T-cell (primary cell): ENCODE results near the gene SLC22A14. TPM values are rescaled to one million over a fixed set of nuclear protein-coding genes. Genes with fewer than 3 reads are reported as not detected.
A peak's percentile ranks its signal among the peaks of the same experiment; 100 is the strongest.
"Not testable (repeated sequence)": the region's sequence is repeated elsewhere in the genome, so short reads cannot be mapped to it uniquely, and the experiment has no call there.

ENCODE experiments used
- ATAC-seq, 4 experiments: fragments of 200-7000 bp in 3 of 4; fragments of 150-1000 bp in 1 of 4; cut with Tn5 transposase; replicated peaks in 1 of 4; 1 replicate in 3 of 4; 2 replicates in 1 of 4; pipeline ENCODE4 v1.10.0; 2021; ENCODE audit warnings: moderate library complexity in 3 of 4, mild to moderate bottlenecking in 2 of 4, moderate number of reproducible peaks in 1 of 4
- CTCF ChIA-PET, 2 donors: fragments of 300-600 bp; sonication (Branson Sonifier 250); formaldehyde crosslinking; loops; one replicate each; lab custom pipeline; 2022; ENCODE audit warnings: antibody characterized with exemption in 2 of 2; lab: Charles Lee
- POLR2A ChIA-PET, 2 donors: fragments of 300-600 bp; sonication (Branson Sonifier 250); formaldehyde crosslinking; loops; one replicate each; lab custom pipeline; 2022; ENCODE audit warnings: antibody characterized with exemption in 2 of 2; lab: Charles Lee
- DNase-seq, 35 experiments: peaks; one replicate each; pipeline versions ENCODE4 v3.0.0 to v3.0.0-alpha.2; 2013 to 2023
- H3K27ac ChIP-seq: one replicate; pipeline ENCODE4 v1.5.1; 2013; ENCODE audit warnings: low read length
- H3K27me3 ChIP-seq, 2 experiments: replicated peaks in 1 of 2; 1 replicate in 1 of 2; 2 replicates in 1 of 2; pipeline versions ENCODE4 v1.6.1 to v1.7.0; 2013; ENCODE audit warnings: low read length in 1 of 2, mixed read lengths in 1 of 2; ENCODE audit not compliant: control insufficient read depth in 2 of 2, insufficient read depth in 2 of 2; ENCODE audit errors: extremely low read depth in 1 of 2
- H3K36me3 ChIP-seq, 2 donors: 1 replicate in 1 of 2; 2 replicates in 1 of 2; pipeline versions ENCODE4 v1.6.1 to v1.7.0; 2013; ENCODE audit warnings: low read length in 1 of 2; ENCODE audit not compliant: control insufficient read depth in 2 of 2, insufficient read depth in 1 of 2; ENCODE audit errors: extremely low read depth in 1 of 2
- H3K4me1 ChIP-seq, 2 experiments: 1 replicate in 1 of 2; 2 replicates in 1 of 2; pipeline versions ENCODE4 v1.6.1 to v1.7.0; 2013; ENCODE audit warnings: low read length in 2 of 2, mixed read lengths in 1 of 2; ENCODE audit not compliant: insufficient read depth in 2 of 2, control insufficient read depth in 1 of 2; ENCODE audit errors: extremely low read depth in 1 of 2
- H3K4me3 ChIP-seq, 2 donors: 1 replicate in 1 of 2; 2 replicates in 1 of 2; pipeline versions ENCODE4 v1.5.1 to v1.7.0; 2013; ENCODE audit warnings: mild to moderate bottlenecking in 2 of 2, low read length in 1 of 2, moderate library complexity in 1 of 2; ENCODE audit not compliant: control insufficient read depth in 1 of 2; ENCODE audit errors: extremely low read depth in 1 of 2
- H3K9me3 ChIP-seq: 2 replicates; pipeline ENCODE4 v1.7.0; 2013
- H3K27ac Mint-ChIP-seq, 2 donors: one replicate each; pipeline ENCODE4 v1.8.0; 2020 to 2021; ENCODE audit warnings: mild to moderate bottlenecking in 2 of 2, mixed read lengths in 2 of 2
- H3K27me3 Mint-ChIP-seq, 2 donors: one replicate each; pipeline ENCODE4 v1.8.0; 2021 to 2022; ENCODE audit warnings: mixed read lengths in 2 of 2
- H3K36me3 Mint-ChIP-seq: one replicate; pipeline ENCODE4 v1.8.0; 2021; ENCODE audit warnings: mixed read lengths
- H3K4me1 Mint-ChIP-seq, 3 donors: one replicate each; pipeline ENCODE4 v1.8.0; 2020 to 2022; ENCODE audit warnings: mixed read lengths in 3 of 3, mild to moderate bottlenecking in 1 of 3
- H3K4me3 Mint-ChIP-seq, 3 donors: one replicate each; pipeline ENCODE4 v1.8.0; 2020 to 2022; ENCODE audit warnings: mild to moderate bottlenecking in 3 of 3, mixed read lengths in 3 of 3, moderate library complexity in 3 of 3
- H3K9me3 Mint-ChIP-seq, 3 donors: one replicate each; pipeline ENCODE4 v1.8.0; 2020 to 2022; ENCODE audit warnings: mixed read lengths in 3 of 3
- WGBS: methylation state at CpG from one replicate; pipeline ENCODE4 v1.1.5; 2013; ENCODE audit warnings: missing lambda C conversion rate; ENCODE audit not compliant: insufficient coverage; 5-methylcytosine and 5-hydroxymethylcytosine counted together
- total RNA-seq, 35 experiments: library from RNA in 6 of 35; stranded (reverse) in 6 of 35; fragments of 120-200 nt in 1 of 35; gene quantifications; one replicate each; pipeline versions ENCODE4 v1.2.1 to v1.2.4 and lab custom pipeline; 2013 to 2026

Gene SLC22A14
- total RNA-seq, 5 donors from 2014 or later (not counting 1 experiment from before 2014, with no cell fraction given): 0.10 TPM; not detected in 4

DNA sequence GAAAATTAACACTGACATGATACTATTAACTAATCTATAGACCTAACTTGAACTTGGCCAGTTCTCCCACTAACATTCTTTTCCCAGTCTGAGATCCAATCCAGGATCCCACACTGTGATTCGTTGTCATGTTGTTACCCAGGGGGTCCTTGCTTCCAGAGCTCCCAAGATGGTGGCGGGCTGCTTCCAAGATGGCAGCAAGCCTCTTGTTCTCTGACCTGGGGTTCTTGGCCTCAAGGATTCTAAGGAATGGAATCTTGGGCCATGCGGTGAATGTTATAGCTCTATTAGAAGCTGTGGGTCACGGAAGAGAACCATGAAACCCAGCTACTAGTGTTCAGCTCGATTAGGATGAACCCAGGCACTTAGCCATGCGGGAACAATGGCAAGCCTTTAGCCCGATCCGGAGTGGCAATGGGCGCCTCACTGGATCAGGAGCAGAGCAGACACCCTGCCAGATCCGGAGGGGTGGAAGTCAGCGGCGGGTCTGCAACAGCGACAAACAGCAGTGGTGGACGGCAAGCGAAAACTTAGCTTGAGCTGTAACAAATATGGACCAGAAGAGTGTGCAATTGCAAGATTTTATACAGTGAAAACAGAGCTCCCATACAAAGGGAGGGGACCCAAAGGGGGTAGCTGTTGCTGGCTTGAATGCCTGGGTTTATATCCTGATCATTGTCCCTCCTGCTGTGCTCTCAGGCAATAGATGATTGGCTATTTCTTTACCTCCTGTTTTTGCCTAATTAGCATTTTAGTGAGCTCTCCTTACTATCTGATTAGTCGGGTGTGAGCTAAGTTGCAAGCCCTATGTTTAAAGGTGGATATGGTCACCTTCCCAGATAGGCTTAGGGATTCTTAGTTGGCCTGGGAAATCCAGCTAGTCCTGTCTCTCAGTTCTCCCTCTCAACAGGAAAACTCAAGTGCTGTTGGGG lies 7.5 kb downstream of the SLC22A14 start:
- H3K27ac Mint-ChIP-seq, H3K4me3 ChIP-seq, H3K27ac ChIP-seq, DNase-seq, H3K4me1 ChIP-seq, ATAC-seq, H3K9me3 Mint-ChIP-seq, POLR2A ChIA-PET, H3K36me3 ChIP-seq, H3K4me1 Mint-ChIP-seq, H3K36me3 Mint-ChIP-seq, H3K9me3 ChIP-seq, H3K27me3 ChIP-seq, H3K27me3 Mint-ChIP-seq: not testable (repeated sequence)
- peak overlapping the region in 1 of 3 donors; percentile 22 for H3K4me3 Mint-ChIP-seq
- CTCF ChIA-PET: interaction anchor here in 1 of 2 donors (0.5 kb wide), 1 partner anchor 42 kb away, joined by 8 read pairs; no protein-coding TSS in a partner anchor
- 87% methylated on average over 12 of the region's 16 CpGs for WGBS

DNA sequence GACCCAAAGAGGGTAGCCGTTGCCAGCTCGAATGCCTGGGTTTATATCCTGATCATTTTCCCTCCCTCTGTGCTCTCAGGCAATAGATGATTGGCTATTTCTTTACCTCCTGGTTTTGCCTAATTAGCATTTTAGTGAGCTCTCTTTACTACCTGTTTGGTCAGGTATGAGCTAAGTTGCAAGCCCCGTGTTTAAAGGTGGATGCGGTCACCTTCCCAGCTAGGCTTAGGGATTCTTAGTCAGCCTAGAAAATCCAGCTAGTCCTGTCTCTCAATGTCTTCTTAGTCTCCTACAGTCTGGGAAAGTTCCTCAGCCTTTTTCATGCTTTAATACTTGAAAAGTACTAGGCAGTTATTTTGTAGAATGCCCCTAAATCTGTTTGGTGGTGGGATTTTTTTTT lies 15.0 kb downstream of the SLC22A14 start:
- H3K36me3 ChIP-seq, H3K4me1 Mint-ChIP-seq, H3K27ac ChIP-seq, ATAC-seq, H3K4me3 ChIP-seq, POLR2A ChIA-PET, H3K27me3 ChIP-seq, H3K4me1 ChIP-seq, H3K36me3 Mint-ChIP-seq, H3K9me3 Mint-ChIP-seq, H3K27me3 Mint-ChIP-seq, H3K4me3 Mint-ChIP-seq, DNase-seq, H3K9me3 ChIP-seq, H3K27ac Mint-ChIP-seq: not testable (repeated sequence)
- CTCF ChIA-PET: interaction anchor here in 1 of 2 donors (1.4 kb wide), 1 partner anchor 180 kb away, joined by 4 read pairs; no protein-coding TSS in a partner anchor
- 70% methylated on average over 2 of the region's 4 CpGs for WGBS

DNA sequence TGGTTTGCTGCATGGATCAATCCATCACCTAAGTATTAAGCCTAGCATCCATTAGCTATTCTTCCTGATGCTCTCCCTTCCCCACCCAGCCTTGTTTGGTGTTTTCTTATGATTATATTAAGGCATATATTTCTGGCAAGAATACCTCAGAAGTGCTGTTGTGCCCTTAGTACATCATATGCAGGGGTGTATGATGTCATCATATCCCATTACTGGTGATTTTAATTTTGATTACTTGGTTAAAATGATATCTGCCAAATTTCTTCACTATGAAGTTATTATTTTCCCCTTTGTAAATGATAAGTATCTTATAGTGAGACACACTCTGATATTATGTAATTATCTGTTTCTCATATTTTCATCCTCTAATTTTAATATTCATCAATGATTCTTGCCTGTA lies 15.4 kb downstream of the SLC22A14 start:
- CTCF ChIA-PET: interaction anchor here in 1 of 2 donors (0.7 to 1.4 kb wide), 3 partner anchors 9 to 323 kb away, joined by 3 to 4 read pairs (median 3); no protein-coding TSS in a partner anchor
- no peaks in the 10 kb centered on the region for H3K9me3 ChIP-seq
- no peaks in the 10 kb centered on the region for H3K27me3 Mint-ChIP-seq
- POLR2A ChIA-PET: no interaction called here
- H3K27ac Mint-ChIP-seq: no peak overlapping the region
- DNase-seq (no peak), ATAC-seq (no peak)
- no peaks in the 10 kb centered on the region for H3K4me1 ChIP-seq
- no peak overlapping the region for H3K27ac ChIP-seq
- no peak overlapping the region for H3K4me3 Mint-ChIP-seq
- H3K4me3 ChIP-seq: no peak overlapping the region
- no peaks in the 10 kb centered on the region for H3K4me1 Mint-ChIP-seq
- no peaks in the 10 kb centered on the region for H3K9me3 Mint-ChIP-seq
- no peaks in the 10 kb centered on the region for H3K36me3 ChIP-seq
- no peaks in the 10 kb centered on the region for H3K36me3 Mint-ChIP-seq
- H3K27me3 ChIP-seq: peaks cover 0 to 5% of the 10 kb centered on the region in 2 experiments

DNA sequence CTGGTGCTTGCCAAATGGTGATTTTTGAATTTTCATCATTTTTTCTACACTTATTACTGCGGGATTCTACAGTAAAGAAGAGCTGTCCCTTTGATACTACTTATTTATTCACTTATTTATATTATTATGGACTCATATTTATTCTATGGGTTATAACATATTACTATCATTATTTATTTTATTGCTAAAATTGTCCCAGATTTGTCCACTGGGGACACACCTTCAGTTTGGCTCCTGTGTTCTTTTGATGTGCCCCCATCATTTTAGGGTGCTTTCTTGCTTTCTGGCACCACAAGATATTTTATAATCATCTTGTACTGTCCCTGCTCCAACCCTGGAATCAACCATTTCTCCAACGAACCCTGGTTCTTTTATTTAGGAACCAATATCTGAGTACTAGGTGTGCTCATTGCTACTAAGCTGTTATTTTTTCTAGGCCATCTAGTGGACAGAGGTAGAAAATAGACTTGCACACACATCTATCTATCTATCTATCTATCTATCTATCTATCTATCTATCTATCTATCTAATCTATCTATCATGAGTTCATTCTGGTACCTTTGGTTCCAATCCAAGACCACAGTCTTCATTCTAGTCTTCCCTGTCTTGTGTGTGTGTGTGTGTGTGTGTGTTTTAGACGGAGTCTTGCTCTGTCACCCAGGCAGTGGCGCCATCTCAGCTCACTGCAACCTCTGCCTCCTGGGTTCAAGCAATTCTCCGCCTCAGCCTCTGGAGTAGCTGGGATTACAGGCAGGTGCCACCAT lies 16.0 kb downstream of the SLC22A14 start:
- Mint-ChIP-seq H3K27me3 (no peaks in the 10 kb centered on the region), H3K9me3 (no peaks in the 10 kb centered on the region), H3K4me3 (no peak overlapping the region), H3K36me3 (no peaks in the 10 kb centered on the region), H3K27ac (no peak overlapping the region), H3K4me1 (no peaks in the 10 kb centered on the region)
- ATAC-seq (no peak), DNase-seq (peak in 1 of 35 experiments; percentile 14)
- no peaks in the 10 kb centered on the region for H3K9me3 ChIP-seq
- no peak overlapping the region for H3K27ac ChIP-seq
- H3K4me1 ChIP-seq: no peaks in the 10 kb centered on the region
- WGBS: no CpG with 5 or more reads among the region's 5 CpGs
- ChIA-PET POLR2A (interaction anchor here in 1 of 2 donors (0.7 kb wide), 1 partner anchor 342 kb away, joined by 6 read pairs; no protein-coding TSS in a partner anchor), CTCF (interaction anchor here in 1 of 2 donors (0.7 to 1.4 kb wide), 4 partner anchors 10 to 324 kb away, joined by 3 to 4 read pairs (median 3); no protein-coding TSS in a partner anchor)
- no peaks in the 10 kb centered on the region for H3K36me3 ChIP-seq
- H3K4me3 ChIP-seq: no peak overlapping the region
- H3K27me3 ChIP-seq: peaks cover 0 to 3% of the 10 kb centered on the region in 2 experiments

DNA sequence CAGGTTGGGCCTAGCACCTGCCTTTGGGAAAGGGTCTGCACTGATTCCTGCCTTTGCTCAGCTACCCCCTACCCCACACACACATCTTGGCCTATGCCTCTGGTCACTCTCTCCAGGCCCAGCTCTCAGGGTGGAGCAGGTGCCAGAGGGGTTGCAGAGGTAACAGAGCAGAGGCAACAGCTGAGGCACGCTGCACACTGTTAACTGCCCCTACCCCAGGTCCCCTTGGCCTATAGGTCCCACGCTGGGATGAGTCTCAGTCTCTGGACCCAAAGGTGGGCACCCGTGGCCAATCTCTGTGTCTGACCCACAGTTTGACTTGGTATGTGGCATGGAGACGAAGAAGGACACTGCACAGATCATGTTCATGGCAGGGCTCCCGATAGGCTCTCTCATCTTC lies 24.8 kb downstream of the SLC22A14 start:
- no peak overlapping the region for H3K27ac Mint-ChIP-seq
- ChIA-PET POLR2A (no interaction called here), CTCF (no interaction called here)
- H3K27me3 Mint-ChIP-seq: peaks cover 5 to 14% of the 10 kb centered on the region in 2 donors
- H3K27ac ChIP-seq: no peak overlapping the region
- H3K4me3 Mint-ChIP-seq: no peak overlapping the region
- no peaks in the 10 kb centered on the region for H3K9me3 ChIP-seq
- no peak for ATAC-seq
- no peaks in the 10 kb centered on the region for H3K36me3 ChIP-seq
- 86% methylated on average over 3 of the region's 5 CpGs for WGBS
- H3K4me3 ChIP-seq: no peak overlapping the region
- no peak for DNase-seq
- peaks cover 0 to 15% of the 10 kb centered on the region in 2 experiments for H3K27me3 ChIP-seq
- peaks cover 0 to 3% (median 0%) of the 10 kb centered on the region in 3 donors for H3K9me3 Mint-ChIP-seq
- no peaks in the 10 kb centered on the region for H3K4me1 ChIP-seq
- peaks cover 4% of the 10 kb centered on the region for H3K36me3 Mint-ChIP-seq
- no peaks in the 10 kb centered on the region for H3K4me1 Mint-ChIP-seq

DNA sequence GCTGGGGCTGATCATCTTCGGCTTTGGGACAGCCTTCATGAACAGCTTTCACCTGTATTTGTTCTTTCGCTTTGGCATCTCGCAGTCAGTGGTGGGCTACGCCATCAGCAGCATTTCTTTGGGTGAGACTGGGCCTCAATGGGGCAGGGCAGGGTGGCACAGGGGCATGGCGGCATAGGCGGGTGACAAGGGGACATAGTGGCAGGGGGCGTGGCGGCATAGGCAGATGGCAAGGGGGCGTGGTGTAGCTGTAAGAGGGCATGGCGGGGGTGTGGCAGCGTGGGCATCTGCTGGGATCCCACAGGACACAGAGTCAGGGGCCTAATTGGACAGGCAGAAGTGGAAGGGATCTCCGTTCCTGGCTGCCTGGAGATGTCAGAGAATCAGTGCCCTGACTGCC lies 25.5 kb downstream of the SLC22A14 start:
- Mint-ChIP-seq H3K9me3 (peaks cover 0 to 3% (median 0%) of the 10 kb centered on the region in 3 donors), H3K36me3 (peaks cover 4% of the 10 kb centered on the region), H3K4me3 (no peak overlapping the region), H3K4me1 (no peaks in the 10 kb centered on the region), H3K27me3 (peaks cover 5 to 14% of the 10 kb centered on the region in 2 donors), H3K27ac (no peak overlapping the region)
- Histone ChIP-seq H3K9me3 (no peaks in the 10 kb centered on the region), H3K4me3 (no peak overlapping the region), H3K36me3 (no peaks in the 10 kb centered on the region), H3K27me3 (peaks cover 0 to 15% of the 10 kb centered on the region in 2 experiments), H3K4me1 (no peaks in the 10 kb centered on the region), H3K27ac (no peak overlapping the region)
- CTCF ChIA-PET: no interaction called here
- 83% methylated on average over 10 of the region's 12 CpGs for WGBS
- DNase-seq (no peak), ATAC-seq (no peak)
- POLR2A ChIA-PET: no interaction called here
